PC-9 (cell line): ENCODE results near the gene RPL35. TPM values are rescaled to one million over a fixed set of nuclear protein-coding genes. Genes with fewer than 3 reads are reported as not detected.
A peak's percentile ranks its signal among the peaks of the same experiment; 100 is the strongest.

Experiments used
- BruUV-seq: library from RNA; stranded (reverse); fragments of 400-500 nt; replicated peaks from 2 replicates; lab custom pipeline; 2021; lab: Mats Ljungman, UMichigan
- CTCF ChIA-PET: fragments of 300-600 bp; sonication (Branson Sonifier 250); formaldehyde crosslinking; loops from one replicate; lab custom pipeline; 2022; ENCODE audit warnings: antibody characterized with exemption; lab: Charles Lee
- POLR2A ChIA-PET: fragments of 300-600 bp; sonication (Branson Sonifier 250); formaldehyde crosslinking; loops from one replicate; lab custom pipeline; 2022; ENCODE audit warnings: antibody characterized with exemption; ENCODE audit not compliant: unreplicated experiment; lab: Charles Lee
- DNase-seq, 2 experiments: peaks; one replicate each; pipeline versions ENCODE4 v3.0.0 to v3.0.0-alpha.2; 2015 to 2022; ENCODE audit warnings: mixed read lengths in 1 of 2
- H2AFZ ChIP-seq: fragments of 200-600 bp; sonication (generic); 2 replicates; pipeline ENCODE4 v1.8.1; 2017; ENCODE audit warnings: antibody characterized with exemption
- H3F3A ChIP-seq: fragments of 200-600 bp; sonication (generic); 2 replicates; pipeline ENCODE4 v1.8.1; 2017; ENCODE audit warnings: antibody characterized with exemption, mild to moderate bottlenecking, low read depth; ENCODE audit not compliant: insufficient read depth
- H3K27ac ChIP-seq: fragments of 200-600 bp; sonication (generic); 2 replicates; pipeline ENCODE4 v1.6.1; 2016; ENCODE audit warnings: mixed run types
- H3K27me3 ChIP-seq: fragments of 200-600 bp; sonication (generic); 2 replicates; pipeline ENCODE4 v1.6.1; 2016; ENCODE audit warnings: low read depth, mixed run types; ENCODE audit not compliant: insufficient read depth
- H3K36me3 ChIP-seq: fragments of 200-600 bp; sonication (generic); 2 replicates; pipeline ENCODE4 v1.6.1; 2016; ENCODE audit warnings: low read depth, mixed run types
- H3K4me1 ChIP-seq: fragments of 200-600 bp; sonication (generic); replicated peaks from 2 replicates; pipeline ENCODE4 v1.6.1; 2016; ENCODE audit warnings: mixed run types; ENCODE audit not compliant: insufficient read depth
- H3K4me2 ChIP-seq: fragments of 200-600 bp; sonication (generic); 2 replicates; pipeline ENCODE4 v1.6.1; 2017; ENCODE audit warnings: mixed run types
- H3K4me3 ChIP-seq: fragments of 200-600 bp; sonication (generic); 2 replicates; pipeline ENCODE4 v1.6.1; 2016; ENCODE audit warnings: mixed run types
- H3K79me2 ChIP-seq: fragments of 200-600 bp; sonication (generic); 2 replicates; pipeline ENCODE4 v1.6.1; 2017; ENCODE audit warnings: low read depth, mixed run types
- H3K9me2 ChIP-seq: fragments of 200-600 bp; sonication (generic); 2 replicates; pipeline ENCODE4 v1.8.1; 2017; ENCODE audit warnings: mild to moderate bottlenecking; ENCODE audit not compliant: insufficient read depth
- H3K9me3 ChIP-seq: fragments of 200-600 bp; sonication (generic); 2 replicates; pipeline ENCODE4 v1.8.1; 2016; ENCODE audit warnings: low read depth; ENCODE audit not compliant: insufficient read depth
- H4K20me1 ChIP-seq: fragments of 200-600 bp; sonication (generic); 2 replicates; pipeline ENCODE4 v1.8.1; 2017; ENCODE audit not compliant: insufficient read depth
- EZH2 ChIP-seq: fragments of 200-600 bp; sonication (generic); IDR thresholded peaks from 2 replicates; pipeline ENCODE4 v1.8.0; 2017; ENCODE audit warnings: antibody characterized with exemption, low read depth
- intact Hi-C: fragments of 100-400 bp; cut with micrococcal nuclease; formaldehyde crosslinking; loops from one replicate; pipeline ENCODE4 v1.10.0; 2022; ENCODE audit not compliant: unreplicated experiment
- total RNA-seq: library from RNA; stranded (reverse); gene quantifications from 2 replicates; pipeline ENCODE4 v1.2.3, GENCODE V29; 2021
- TF ChIP-seq, protein P1 (sequence below): fragments of 200-600 bp; sonication (generic); conservative IDR thresholded peaks from 2 replicates; pipeline ENCODE4 v1.6.1; 2017; ENCODE audit warnings: mixed run types, antibody characterized with exemption, mild to moderate bottlenecking, moderate library complexity

The RPL35 gene
- total RNA-seq, 1 experiment from 2014 or later: 2,125 TPM

DNA sequence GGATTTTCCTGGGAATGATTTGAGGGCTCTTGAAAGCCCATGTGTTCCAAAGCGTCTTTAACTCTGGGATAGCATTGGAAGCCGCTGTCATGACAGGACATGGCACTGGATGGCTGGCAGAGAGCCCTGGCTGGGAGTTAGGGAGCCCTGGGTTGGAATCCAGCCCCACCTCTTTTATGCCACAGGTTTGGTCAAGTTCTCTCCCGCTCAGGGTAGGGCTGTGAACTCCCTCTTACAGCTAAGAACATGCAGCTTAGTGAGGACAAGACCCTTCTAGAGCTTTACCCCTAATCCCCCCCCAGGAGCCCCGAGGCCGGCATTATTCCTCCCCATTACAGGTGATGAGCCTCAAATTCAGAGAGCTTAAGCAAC is 47.6 kb downstream of the RPL35 start:
- H3K9me3 ChIP-seq: no peaks in the 10 kb centered on the region
- peaks cover 44% of the 10 kb centered on the region for H3F3A ChIP-seq
- POLR2A ChIA-PET: interaction anchor here (0.6 to 0.7 kb wide), 2 partner anchors 155 to 397 kb away, joined by 5 read pairs; no protein-coding TSS in a partner anchor
- peak overlapping the region; percentile 97; the same call in 1 of the 2 replicates for H3K4me2 ChIP-seq
- H3K36me3 ChIP-seq: no peaks in the 10 kb centered on the region
- intact Hi-C loops: no loop called here
- H3K27me3 ChIP-seq: no peaks in the 10 kb centered on the region
- CTCF ChIA-PET: interaction anchor here (1.4 to 1.6 kb wide), 3 partner anchors 26 to 39 kb away, joined by 5 to 11 read pairs (median 5); partner anchors contain the start of gene WDR38
- no peaks in the 10 kb centered on the region for H4K20me1 ChIP-seq
- H3K4me3 ChIP-seq: no peak overlapping the region
- no peak overlapping the region for H2AFZ ChIP-seq
- BruUV-seq: no TSS peak
- H3K4me1 ChIP-seq: peaks cover 59% of the 10 kb centered on the region
- no peaks in the 10 kb centered on the region for H3K79me2 ChIP-seq
- no peaks in the 10 kb centered on the region for H3K9me2 ChIP-seq
- TF ChIP-seq EZH2: no peak
- TF ChIP-seq, protein P1, sequence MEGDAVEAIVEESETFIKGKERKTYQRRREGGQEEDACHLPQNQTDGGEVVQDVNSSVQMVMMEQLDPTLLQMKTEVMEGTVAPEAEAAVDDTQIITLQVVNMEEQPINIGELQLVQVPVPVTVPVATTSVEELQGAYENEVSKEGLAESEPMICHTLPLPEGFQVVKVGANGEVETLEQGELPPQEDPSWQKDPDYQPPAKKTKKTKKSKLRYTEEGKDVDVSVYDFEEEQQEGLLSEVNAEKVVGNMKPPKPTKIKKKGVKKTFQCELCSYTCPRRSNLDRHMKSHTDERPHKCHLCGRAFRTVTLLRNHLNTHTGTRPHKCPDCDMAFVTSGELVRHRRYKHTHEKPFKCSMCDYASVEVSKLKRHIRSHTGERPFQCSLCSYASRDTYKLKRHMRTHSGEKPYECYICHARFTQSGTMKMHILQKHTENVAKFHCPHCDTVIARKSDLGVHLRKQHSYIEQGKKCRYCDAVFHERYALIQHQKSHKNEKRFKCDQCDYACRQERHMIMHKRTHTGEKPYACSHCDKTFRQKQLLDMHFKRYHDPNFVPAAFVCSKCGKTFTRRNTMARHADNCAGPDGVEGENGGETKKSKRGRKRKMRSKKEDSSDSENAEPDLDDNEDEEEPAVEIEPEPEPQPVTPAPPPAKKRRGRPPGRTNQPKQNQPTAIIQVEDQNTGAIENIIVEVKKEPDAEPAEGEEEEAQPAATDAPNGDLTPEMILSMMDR: no peak
- H3K27ac ChIP-seq: no peak overlapping the region
- DNase-seq: no peak

DNA sequence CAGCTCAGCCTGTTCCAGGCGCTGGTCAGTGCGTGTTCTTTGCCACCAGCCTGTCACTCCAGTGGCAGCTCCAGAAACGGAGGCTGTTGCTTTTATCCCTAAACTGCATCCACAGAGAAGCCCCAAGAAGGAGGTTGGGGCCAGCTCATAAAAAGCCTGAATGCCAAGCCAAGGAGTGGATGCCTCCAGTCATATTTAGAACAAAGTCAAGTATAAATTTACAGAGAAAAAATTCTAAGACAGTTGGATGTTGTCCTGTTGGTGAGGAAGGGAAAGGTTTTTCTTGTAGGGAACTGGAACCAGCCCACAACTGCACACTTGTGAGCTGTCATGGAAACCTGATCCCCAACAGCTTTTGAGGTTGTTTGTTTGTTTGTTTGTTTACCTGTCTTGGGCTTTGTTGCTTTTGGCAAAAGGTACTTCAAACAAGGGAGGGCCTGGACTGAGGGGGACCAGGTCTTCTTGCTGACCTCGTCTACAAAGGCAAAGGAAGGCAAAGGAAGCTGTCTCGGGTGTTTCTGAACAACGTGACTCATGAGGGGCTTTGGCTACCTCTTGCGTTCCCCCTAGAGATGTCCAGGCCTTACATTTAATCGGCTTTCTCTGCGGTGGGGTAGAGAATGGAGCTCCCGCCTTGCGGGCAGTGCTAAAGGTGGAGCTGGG is 48.1 kb downstream of the RPL35 start:
- H3K79me2 ChIP-seq: no peaks in the 10 kb centered on the region
- peaks cover 39% of the 10 kb centered on the region for H3F3A ChIP-seq
- ChIA-PET POLR2A (interaction anchor here (0.6 to 0.7 kb wide), 2 partner anchors 21 to 154 kb away, joined by 3 to 5 read pairs; no protein-coding TSS in a partner anchor), CTCF (interaction anchor here (1.4 to 1.6 kb wide), 3 partner anchors 26 to 39 kb away, joined by 5 to 11 read pairs (median 5); partner anchors contain the start of gene WDR38)
- no peak overlapping the region for H2AFZ ChIP-seq
- peaks cover 54% of the 10 kb centered on the region for H3K4me1 ChIP-seq
- H3K4me3 ChIP-seq: no peak overlapping the region
- peak overlapping the region; percentile 97; the same call in 1 of the 2 replicates for H3K4me2 ChIP-seq
- H3K27ac ChIP-seq: peak overlapping the region; percentile 94
- TF ChIP-seq, protein P1: no peak
- no peak for TF ChIP-seq EZH2
- no peaks in the 10 kb centered on the region for H3K27me3 ChIP-seq
- DNase-seq: no peak
- intact Hi-C loops: no loop called here
- no peaks in the 10 kb centered on the region for H3K36me3 ChIP-seq
- no TSS peak for BruUV-seq
- no peaks in the 10 kb centered on the region for H3K9me3 ChIP-seq
- H4K20me1 ChIP-seq: no peaks in the 10 kb centered on the region
- no peaks in the 10 kb centered on the region for H3K9me2 ChIP-seq

DNA sequence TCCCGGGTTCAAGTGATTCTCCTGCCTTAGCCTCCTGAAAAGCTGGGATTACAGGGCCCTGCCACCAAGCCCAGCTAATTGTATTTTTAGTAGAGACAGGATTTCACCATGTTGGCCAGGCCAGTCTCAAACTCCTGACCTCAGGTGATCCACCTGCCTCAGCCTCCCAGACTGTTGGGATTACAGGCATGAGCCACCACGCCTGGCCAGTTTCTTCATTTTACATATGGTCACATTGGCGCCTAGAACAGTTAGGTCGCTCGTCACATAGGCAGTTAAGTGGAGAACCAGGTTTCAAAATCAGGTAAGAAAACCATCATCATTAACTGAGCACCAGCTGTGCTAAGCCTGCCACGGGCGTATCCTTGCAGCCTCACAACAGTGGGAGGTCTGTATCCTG is 48.7 kb downstream of the RPL35 start:
- CTCF ChIA-PET: interaction anchor here (0.6 to 1.6 kb wide), 4 partner anchors 27 to 555 kb away, joined by 4 to 11 read pairs (median 5); no protein-coding TSS in a partner anchor
- no peak for DNase-seq
- intact Hi-C loops: no loop called here

More for the DNA sequence above, 48.7 kb downstream of the RPL35 start:
- POLR2A ChIA-PET: interaction anchor here (0.6 kb wide), 1 partner anchor 21 kb away, joined by 3 read pairs; no protein-coding TSS in a partner anchor
- Histone ChIP-seq H2AFZ (no peak overlapping the region), H3K4me3 (no peak overlapping the region), H3K27me3 (no peaks in the 10 kb centered on the region), H3K9me2 (no peaks in the 10 kb centered on the region), H3K4me1 (peaks cover 49% of the 10 kb centered on the region), H3K36me3 (no peaks in the 10 kb centered on the region), H3K27ac (peak overlapping the region; percentile 94), H4K20me1 (no peaks in the 10 kb centered on the region), H3K4me2 (peak overlapping the region; percentile 97), H3K79me2 (no peaks in the 10 kb centered on the region), H3K9me3 (no peaks in the 10 kb centered on the region), H3F3A (peaks cover 36% of the 10 kb centered on the region)
- TF ChIP-seq, protein P1: no peak
- TF ChIP-seq EZH2: no peak
- no TSS peak for BruUV-seq
